ENCODE data around the gene C12orf60.

- TF ChIP-seq CTCF (IDR thresholded peaks at IDR 0.05; ENCODE audit: borderline replicate concordance, extremely low read depth, low read length, poor library complexity, severe bottlenecking) (no peak), EZH2 (IDR thresholded peaks at IDR 0.05; ENCODE audit: borderline replicate concordance, low read depth, low read length, severe bottlenecking) (no peak)
Measured at GRCh38 chr12:14769466-14769968, 34.0 kb upstream of the C12orf60 start.
